ENCODE results near the gene PRDX5.
A peak's percentile ranks its signal among the peaks of the same experiment; 100 is the strongest.

Gene PRDX5

DNA sequence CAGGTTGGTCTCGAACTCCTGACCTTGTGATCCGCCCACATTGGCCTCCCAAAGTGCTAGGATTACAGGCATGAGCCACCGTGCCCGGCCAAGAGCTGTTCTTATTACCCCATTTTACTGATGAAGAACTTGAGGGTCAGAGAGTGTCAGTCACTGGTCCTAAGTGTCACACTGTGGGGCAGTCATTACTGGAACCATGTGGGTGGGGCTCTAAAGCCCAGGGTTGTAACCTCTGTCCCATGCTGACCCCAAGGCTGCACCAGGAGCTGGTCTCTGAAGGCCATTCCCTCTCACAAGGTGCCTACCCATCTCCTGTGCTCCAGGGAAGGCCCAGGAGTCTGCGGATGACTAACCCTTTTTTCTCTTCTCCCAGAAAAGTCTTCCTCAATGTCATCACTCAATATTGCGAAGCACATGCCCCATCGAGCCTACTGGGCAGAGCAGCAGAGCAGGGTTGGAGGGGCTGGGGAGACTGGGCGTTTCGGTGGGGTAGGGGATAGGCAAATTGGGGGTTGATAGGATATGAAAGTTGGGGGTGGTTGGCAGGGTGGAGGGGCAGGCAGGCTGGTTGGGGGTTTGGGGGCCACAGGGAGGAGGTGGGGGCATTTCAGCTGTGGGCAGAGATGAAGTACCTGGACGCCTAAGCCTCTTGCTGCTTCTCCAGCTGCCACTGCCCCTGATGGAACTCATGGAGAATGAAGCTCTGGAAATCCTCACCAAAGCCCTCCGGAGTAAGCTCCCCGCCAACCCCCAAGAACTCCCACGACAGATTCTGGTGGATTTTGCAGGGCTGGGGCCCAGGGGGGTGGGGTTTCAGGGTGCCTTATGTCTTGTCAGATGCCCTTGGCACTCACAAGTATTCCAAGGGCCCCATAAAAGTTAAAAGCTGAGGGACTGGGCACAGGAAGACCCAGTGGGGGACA, 14.6 kb upstream of the PRDX5 start:
- no peak for TF ChIP-seq CTCF (IDR thresholded peaks at IDR 0.05)
- peak overlapping the region in 1 of 2 experiments; percentile 72 for H3K4me3 ChIP-seq (ENCODE audit: low read depth in 1 of 2, low read length in 1 of 2)
- H3K27ac ChIP-seq = peak overlapping the region; percentile 99
- peaks cover 13% of the 10 kb centered on the region for H3K36me3 ChIP-seq
- H3K9me3 ChIP-seq = no peaks in the 10 kb centered on the region
- peaks cover 46 to 58% of the 10 kb centered on the region in 2 experiments for H3K4me1 ChIP-seq (ENCODE audit: control insufficient read depth in 1 of 2, insufficient read depth in 1 of 2, low read depth in 1 of 2, low read length in 1 of 2)
- peaks cover 44% of the 10 kb centered on the region for H3K27me3 ChIP-seq

DNA sequence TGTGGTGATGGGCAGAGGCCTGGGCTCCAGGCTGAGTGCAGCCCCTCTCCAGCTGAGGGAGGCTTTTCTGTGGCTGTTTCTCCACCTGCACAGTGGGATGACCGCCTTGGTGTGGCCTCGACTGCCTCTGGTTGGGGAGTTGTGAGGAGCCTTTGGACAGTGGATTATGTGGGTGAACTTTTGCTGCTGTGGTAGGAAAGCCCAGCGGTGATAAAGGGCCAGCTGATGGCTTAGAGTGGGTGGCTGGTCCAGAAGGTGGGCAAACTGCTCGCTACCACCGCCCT, 13.9 kb upstream of the PRDX5 start:
- peak overlapping the region; percentile 99 for H3K27ac ChIP-seq
- H3K27me3 ChIP-seq = peaks cover 38% of the 10 kb centered on the region
- H3K36me3 ChIP-seq = peaks cover 13% of the 10 kb centered on the region
- H3K4me1 ChIP-seq (ENCODE audit: control insufficient read depth in 1 of 2, insufficient read depth in 1 of 2, low read depth in 1 of 2, low read length in 1 of 2) = peaks cover 46 to 57% of the 10 kb centered on the region in 2 experiments
- TF ChIP-seq CTCF (IDR thresholded peaks at IDR 0.05) = no peak
- H3K9me3 ChIP-seq = no peaks in the 10 kb centered on the region
- peak overlapping the region; percentile 72 to 77 for H3K4me3 ChIP-seq (ENCODE audit: low read depth in 1 of 2, low read length in 1 of 2)

- Histone ChIP-seq H3K9me3 (no peaks in the 10 kb centered on the region), H3K27me3 (peaks cover 33% of the 10 kb centered on the region), H3K27ac (peak overlapping the region; percentile 99), H3K4me3 (ENCODE audit: low read depth in 1 of 2, low read length in 1 of 2) (peak overlapping the region; percentile 72 to 77), H3K4me1 (ENCODE audit: control insufficient read depth in 1 of 2, insufficient read depth in 1 of 2, low read depth in 1 of 2, low read length in 1 of 2) (peaks cover 45 to 52% of the 10 kb centered on the region in 2 experiments), H3K36me3 (peaks cover 13% of the 10 kb centered on the region)
- TF ChIP-seq CTCF (IDR thresholded peaks at IDR 0.05) = peak; percentile 78
Observed at GRCh38 chr11:64304316-64305072, 13.4 kb upstream of the PRDX5 start.

DNA sequence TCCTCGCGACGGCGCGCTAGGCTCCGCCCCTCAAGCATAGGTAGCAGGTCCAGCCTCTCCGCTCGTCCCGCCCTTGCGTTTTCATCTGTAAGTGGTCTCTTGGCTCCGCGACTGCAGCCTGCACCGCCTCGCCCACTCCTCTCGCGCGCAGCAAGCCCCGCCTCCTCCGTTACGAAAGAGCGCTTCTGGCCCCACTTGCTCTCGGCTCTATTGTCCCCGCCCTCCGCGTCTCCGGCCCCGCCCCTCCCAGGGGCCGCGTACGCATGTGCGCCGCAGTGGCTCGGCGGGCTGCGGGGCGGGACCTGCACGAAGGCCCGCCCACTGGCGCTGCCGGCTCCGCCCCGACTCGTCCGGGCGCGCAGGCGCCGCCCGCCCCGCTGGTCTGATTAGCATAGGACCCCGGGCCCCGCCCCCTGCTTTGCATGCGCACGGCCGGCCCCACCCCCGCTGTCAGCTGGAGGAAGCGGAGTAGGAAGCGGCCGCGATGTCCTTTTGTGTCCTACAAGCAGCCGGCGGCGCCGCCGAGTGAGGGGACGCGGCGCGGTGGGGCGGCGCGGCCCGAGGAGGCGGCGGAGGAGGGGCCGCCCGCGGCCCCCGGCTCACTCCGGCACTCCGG, 12.7 kb upstream of the PRDX5 start, which contains the start of gene ESRRA:
Gene ESRRA (plus strand): TSS at position 450 of the 616 bp plus-strand sequence. CDS start 1,656 bp downstream, outside the sequence.
- TF ChIP-seq CTCF (IDR thresholded peaks at IDR 0.05) = peak; percentile 39
- Histone ChIP-seq H3K36me3 (peaks cover 13% of the 10 kb centered on the region), H3K27me3 (peaks cover 26% of the 10 kb centered on the region), H3K27ac (peak within 1 kb of the TSS; percentile 99), H3K9me3 (no peaks in the 10 kb centered on the region), H3K4me1 (ENCODE audit: control insufficient read depth in 1 of 2, insufficient read depth in 1 of 2, low read depth in 1 of 2, low read length in 1 of 2) (peaks cover 38 to 45% of the 10 kb centered on the region in 2 experiments), H3K4me3 (ENCODE audit: low read depth in 1 of 2, low read length in 1 of 2) (peak within 1 kb of the TSS; percentile 77 to 91)
